ENCODE results near the gene LIMS1. TPM values are rescaled to one million over a fixed set of nuclear protein-coding genes. Genes with fewer than 3 reads are reported as not detected.

The LIMS1 gene
- total RNA-seq, 1 experiment from 2014 or later, result 101 TPM

DNA sequence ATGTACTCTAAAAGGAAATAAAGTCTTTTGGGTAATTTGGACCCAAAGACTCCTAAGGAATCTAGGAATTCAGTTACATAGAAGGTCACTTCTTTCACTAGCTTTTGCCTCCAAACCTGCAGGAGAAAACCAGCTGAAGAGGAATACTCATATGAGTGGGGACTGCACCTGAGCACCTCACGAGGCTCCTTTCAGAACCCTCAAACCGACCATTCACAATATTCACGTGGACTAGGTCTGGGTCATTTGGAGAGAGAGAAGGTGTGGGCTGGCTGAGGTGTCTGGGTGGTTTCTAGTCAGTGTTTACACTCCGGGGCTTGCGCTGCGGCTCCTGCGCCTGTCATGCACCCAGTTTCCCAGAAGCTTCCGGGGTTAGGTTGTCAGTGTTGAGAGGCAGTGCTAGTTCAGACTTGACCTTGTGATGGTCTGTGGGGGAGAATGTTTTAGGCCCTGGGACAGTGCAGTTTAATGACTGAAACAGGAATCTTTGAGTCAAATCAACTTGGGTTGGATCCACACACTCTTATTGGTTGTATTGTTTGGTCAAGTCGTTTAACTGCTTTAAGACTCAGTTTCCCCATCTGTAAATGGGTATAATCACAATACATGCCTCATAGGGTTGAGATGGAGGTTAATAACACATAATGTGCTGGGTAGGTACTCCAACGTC, 78.4 kb downstream of the LIMS1 start:
- ATAC-seq, result peak; percentile 13; the same call in 1 of the 2 replicates
- DNase-seq (ENCODE audit: low read depth, low spot score), result no peak
- no TSS peak for BruUV-seq (replicated peaks)
- H3K9me3 ChIP-seq (ENCODE audit: control insufficient read depth, insufficient read depth, low read depth, low read length), result no peaks in the 10 kb centered on the region
- intact Hi-C loops (cut with micrococcal nuclease; ENCODE audit: unreplicated experiment) (no loop called here), in situ Hi-C loops (cut with HindIII; ENCODE audit: low pct_unique_long_range_greater_than_20kb, low sequenced_read_pairs) (no loop called here)
- POLR2A ChIA-PET, result interaction anchor here (0.6 kb wide), 1 partner anchor 23 kb away, joined by 3 read pairs; no protein-coding TSS in a partner anchor
- H3K27ac ChIP-seq (ENCODE audit: low read length), result peak overlapping the region; percentile 97
- peaks cover 84% of the 10 kb centered on the region for H3K4me1 ChIP-seq (ENCODE audit: control insufficient read depth, insufficient read depth, low read length)
- H3K36me3 ChIP-seq (ENCODE audit: control insufficient read depth, insufficient read depth, low read length), result no peaks in the 10 kb centered on the region
- TF ChIP-seq, protein P1, sequence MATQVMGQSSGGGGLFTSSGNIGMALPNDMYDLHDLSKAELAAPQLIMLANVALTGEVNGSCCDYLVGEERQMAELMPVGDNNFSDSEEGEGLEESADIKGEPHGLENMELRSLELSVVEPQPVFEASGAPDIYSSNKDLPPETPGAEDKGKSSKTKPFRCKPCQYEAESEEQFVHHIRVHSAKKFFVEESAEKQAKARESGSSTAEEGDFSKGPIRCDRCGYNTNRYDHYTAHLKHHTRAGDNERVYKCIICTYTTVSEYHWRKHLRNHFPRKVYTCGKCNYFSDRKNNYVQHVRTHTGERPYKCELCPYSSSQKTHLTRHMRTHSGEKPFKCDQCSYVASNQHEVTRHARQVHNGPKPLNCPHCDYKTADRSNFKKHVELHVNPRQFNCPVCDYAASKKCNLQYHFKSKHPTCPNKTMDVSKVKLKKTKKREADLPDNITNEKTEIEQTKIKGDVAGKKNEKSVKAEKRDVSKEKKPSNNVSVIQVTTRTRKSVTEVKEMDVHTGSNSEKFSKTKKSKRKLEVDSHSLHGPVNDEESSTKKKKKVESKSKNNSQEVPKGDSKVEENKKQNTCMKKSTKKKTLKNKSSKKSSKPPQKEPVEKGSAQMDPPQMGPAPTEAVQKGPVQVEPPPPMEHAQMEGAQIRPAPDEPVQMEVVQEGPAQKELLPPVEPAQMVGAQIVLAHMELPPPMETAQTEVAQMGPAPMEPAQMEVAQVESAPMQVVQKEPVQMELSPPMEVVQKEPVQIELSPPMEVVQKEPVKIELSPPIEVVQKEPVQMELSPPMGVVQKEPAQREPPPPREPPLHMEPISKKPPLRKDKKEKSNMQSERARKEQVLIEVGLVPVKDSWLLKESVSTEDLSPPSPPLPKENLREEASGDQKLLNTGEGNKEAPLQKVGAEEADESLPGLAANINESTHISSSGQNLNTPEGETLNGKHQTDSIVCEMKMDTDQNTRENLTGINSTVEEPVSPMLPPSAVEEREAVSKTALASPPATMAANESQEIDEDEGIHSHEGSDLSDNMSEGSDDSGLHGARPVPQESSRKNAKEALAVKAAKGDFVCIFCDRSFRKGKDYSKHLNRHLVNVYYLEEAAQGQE (IDR thresholded peaks at IDR 0.05; ENCODE audit: insufficient read depth in 1 of 2, low read depth in 2 of 2, low read length in 1 of 2), result no peak
- TF ChIP-seq TCF7L2 (IDR thresholded peaks at IDR 0.05; ENCODE audit: low read depth, low read length) (no peak), SIN3A (IDR thresholded peaks at IDR 0.05; ENCODE audit: borderline replicate concordance, insufficient read depth, low read depth, low read length) (no peak), POLR2AphosphoS5 (IDR thresholded peaks at IDR 0.05; ENCODE audit: low read depth, low read length) (no peak)
- TF ChIP-seq, protein P2, sequence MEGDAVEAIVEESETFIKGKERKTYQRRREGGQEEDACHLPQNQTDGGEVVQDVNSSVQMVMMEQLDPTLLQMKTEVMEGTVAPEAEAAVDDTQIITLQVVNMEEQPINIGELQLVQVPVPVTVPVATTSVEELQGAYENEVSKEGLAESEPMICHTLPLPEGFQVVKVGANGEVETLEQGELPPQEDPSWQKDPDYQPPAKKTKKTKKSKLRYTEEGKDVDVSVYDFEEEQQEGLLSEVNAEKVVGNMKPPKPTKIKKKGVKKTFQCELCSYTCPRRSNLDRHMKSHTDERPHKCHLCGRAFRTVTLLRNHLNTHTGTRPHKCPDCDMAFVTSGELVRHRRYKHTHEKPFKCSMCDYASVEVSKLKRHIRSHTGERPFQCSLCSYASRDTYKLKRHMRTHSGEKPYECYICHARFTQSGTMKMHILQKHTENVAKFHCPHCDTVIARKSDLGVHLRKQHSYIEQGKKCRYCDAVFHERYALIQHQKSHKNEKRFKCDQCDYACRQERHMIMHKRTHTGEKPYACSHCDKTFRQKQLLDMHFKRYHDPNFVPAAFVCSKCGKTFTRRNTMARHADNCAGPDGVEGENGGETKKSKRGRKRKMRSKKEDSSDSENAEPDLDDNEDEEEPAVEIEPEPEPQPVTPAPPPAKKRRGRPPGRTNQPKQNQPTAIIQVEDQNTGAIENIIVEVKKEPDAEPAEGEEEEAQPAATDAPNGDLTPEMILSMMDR (IDR thresholded peaks at IDR 0.05), result no peak
- H3K27me3 ChIP-seq (ENCODE audit: control insufficient read depth, insufficient read depth, low read length), result no peaks in the 10 kb centered on the region
- CTCF ChIA-PET, result interaction anchor here (1.3 kb wide), 1 partner anchor 24 kb away, joined by 8 read pairs; no protein-coding TSS in a partner anchor
- H3K4me3 ChIP-seq (ENCODE audit: low read depth in 2 of 2, low read length in 2 of 2), result no peak overlapping the region

DNA sequence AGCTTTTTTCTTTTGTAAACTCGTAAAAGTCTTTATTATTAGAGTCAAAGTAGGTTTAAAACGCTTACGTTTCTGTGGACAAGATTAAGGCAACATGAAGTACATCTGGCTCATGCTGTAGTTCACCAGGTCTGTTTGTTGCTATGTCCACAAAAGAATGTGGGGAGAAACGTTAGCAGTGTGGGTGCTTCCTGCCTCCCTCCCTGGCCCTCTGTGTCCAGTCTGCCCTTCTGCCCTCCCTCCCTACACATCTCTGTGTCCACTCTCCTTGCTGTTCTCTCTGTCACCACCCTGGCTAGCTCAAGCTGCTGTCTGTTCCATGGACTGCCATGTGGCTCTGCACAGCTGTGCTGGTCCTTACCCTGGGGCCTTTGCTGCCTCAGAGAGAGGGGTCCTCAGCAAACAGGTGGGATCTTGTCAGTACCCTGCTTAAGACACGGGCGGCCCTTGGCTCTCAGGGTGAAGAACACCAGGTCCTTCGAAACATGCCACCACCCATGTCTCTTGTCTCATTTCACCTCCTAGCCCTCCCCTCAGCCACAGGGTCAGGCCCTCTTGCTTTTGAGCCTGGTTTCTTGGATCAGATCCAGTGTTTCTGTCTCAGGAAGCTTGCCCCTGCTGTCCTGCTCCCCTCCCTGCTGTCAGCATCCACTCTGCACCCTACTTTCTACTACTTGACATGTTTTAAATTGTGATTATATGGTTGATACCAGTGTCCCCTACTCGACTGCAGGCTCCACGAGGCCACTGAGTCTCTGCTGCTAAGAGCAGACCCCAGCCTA, 79.2 kb downstream of the LIMS1 start:
- Histone ChIP-seq H3K27ac (ENCODE audit: low read length) (peak overlapping the region; percentile 97), H3K4me3 (ENCODE audit: low read depth in 2 of 2, low read length in 2 of 2) (no peak overlapping the region), H3K36me3 (ENCODE audit: control insufficient read depth, insufficient read depth, low read length) (no peaks in the 10 kb centered on the region), H3K27me3 (ENCODE audit: control insufficient read depth, insufficient read depth, low read length) (no peaks in the 10 kb centered on the region), H3K9me3 (ENCODE audit: control insufficient read depth, insufficient read depth, low read depth, low read length) (no peaks in the 10 kb centered on the region), H3K4me1 (ENCODE audit: control insufficient read depth, insufficient read depth, low read length) (peaks cover 87% of the 10 kb centered on the region)
- in situ Hi-C loops (cut with HindIII; ENCODE audit: low pct_unique_long_range_greater_than_20kb, low sequenced_read_pairs), result no loop called here
- TF ChIP-seq, protein P1 (IDR thresholded peaks at IDR 0.05; ENCODE audit: insufficient read depth in 1 of 2, low read depth in 2 of 2, low read length in 1 of 2), result no peak
- TF ChIP-seq SIN3A (IDR thresholded peaks at IDR 0.05; ENCODE audit: borderline replicate concordance, insufficient read depth, low read depth, low read length), result no peak
- TF ChIP-seq TCF7L2 (IDR thresholded peaks at IDR 0.05; ENCODE audit: low read depth, low read length), result no peak
- TF ChIP-seq, protein P2 (IDR thresholded peaks at IDR 0.05), result no peak
- no peak for TF ChIP-seq POLR2AphosphoS5 (IDR thresholded peaks at IDR 0.05; ENCODE audit: low read depth, low read length)
- peak; percentile 61 for ATAC-seq
- ChIA-PET POLR2A (no interaction called here), CTCF (interaction anchor here (4.5 kb wide), 1 partner anchor 23 kb away, joined by 26 read pairs; no protein-coding TSS in a partner anchor)
- DNase-seq (ENCODE audit: low read depth, low spot score), result no peak
- intact Hi-C loops (cut with micrococcal nuclease; ENCODE audit: unreplicated experiment), result no loop called here
- BruUV-seq (replicated peaks), result no TSS peak
